Measurements from ENCODE around the gene TRIB2.

DNA sequence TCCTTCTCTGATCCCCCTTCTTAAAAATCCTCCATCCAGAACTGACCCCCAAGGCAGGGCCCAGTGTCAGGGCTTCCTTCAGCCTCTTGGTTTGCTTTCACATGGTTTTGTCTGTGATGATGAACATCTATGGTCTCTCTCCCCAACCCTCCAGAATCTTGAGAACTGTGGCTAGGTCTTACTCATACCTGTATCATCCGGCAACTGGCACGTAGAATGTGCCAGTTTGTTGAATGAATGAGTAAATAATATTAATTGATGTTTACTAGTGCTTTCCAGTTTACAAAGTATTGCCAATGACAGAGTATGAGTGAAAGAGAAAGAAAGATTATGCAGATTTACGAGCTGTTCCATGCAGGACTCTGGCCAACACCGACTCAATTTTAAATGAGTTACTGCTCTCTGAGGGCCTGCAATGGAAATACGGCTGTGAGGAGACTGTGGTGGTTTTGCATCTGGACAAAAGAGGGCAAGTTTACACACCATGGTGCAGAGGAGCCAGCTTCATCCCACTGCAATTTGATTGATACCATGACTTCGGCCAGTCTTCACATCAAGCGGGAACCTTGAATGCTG lies 29.9 kb upstream of the TRIB2 start:
- TF ChIP-seq POLR2AphosphoS5 (IDR thresholded peaks at IDR 0.05; ENCODE audit: borderline replicate concordance, low read depth, low read length) (no peak), EZH2 (IDR thresholded peaks at IDR 0.05) (no peak)
